ENCODE results near the gene KMO.

Gene KMO

DNA sequence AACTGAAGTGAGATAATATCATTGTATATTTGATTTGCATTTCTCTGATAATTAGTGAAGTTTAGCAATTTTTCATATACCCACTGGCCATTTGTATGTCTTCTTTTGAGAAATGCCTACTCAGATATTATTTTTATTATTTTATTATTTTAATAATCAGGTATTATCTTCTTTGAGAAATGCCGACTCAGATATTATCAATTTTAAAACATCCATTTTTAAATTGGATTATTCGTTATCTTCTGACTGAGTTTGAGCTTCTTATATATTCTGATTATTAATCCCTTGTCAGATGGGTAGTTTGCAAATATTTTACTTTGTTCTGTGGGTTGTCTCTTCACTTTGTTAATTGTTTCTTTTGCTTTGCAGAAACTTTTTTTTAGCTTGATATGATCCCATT, 37.7 kb downstream of the KMO start:
- Histone ChIP-seq H3K4me1 (ENCODE audit: control insufficient read depth, insufficient read depth, low read length) (no peaks in the 10 kb centered on the region), H3K4me3 (ENCODE audit: low read length) (no peak overlapping the region), H3K27me3 (replicated peaks; ENCODE audit: control insufficient read depth, insufficient read depth, low read length) (no peaks in the 10 kb centered on the region), H3K36me3 (ENCODE audit: control insufficient read depth, insufficient read depth, low read length, severe bottlenecking) (no peaks in the 10 kb centered on the region), H3K9ac (ENCODE audit: low read length) (no peak overlapping the region), H3K9me3 (ENCODE audit: control insufficient read depth, low read length) (no peaks in the 10 kb centered on the region)
- DNase-seq (ENCODE audit: low read depth): no peak

DNA sequence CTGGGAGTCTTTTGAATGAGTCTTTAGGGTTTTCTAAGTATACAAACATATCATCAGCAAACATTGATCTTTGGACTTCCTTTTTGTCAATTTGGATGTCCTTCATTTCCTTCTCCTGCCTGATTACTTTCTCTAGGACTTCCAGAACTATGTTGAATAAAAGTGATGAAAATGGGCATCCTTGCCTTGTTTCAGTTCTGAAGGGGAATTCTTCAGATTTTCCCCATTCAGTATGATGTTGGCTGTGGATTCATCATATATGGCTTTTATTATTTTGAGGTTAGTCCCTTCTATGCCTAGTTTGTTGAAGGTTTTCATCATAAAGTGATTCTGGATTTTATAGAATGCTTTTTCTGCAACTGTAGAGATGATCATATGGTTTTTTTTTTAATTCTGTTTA, 42.0 kb downstream of the KMO start:
- Histone ChIP-seq H3K36me3 (ENCODE audit: control insufficient read depth, insufficient read depth, low read length, severe bottlenecking) (no peaks in the 10 kb centered on the region), H3K9ac (ENCODE audit: low read length) (no peak overlapping the region), H3K9me3 (ENCODE audit: control insufficient read depth, low read length) (peaks cover 14% of the 10 kb centered on the region), H3K27me3 (replicated peaks; ENCODE audit: control insufficient read depth, insufficient read depth, low read length) (no peaks in the 10 kb centered on the region), H3K4me3 (ENCODE audit: low read length) (no peak overlapping the region), H3K4me1 (ENCODE audit: control insufficient read depth, insufficient read depth, low read length) (no peaks in the 10 kb centered on the region)
- no peak for DNase-seq (ENCODE audit: low read depth)

DNA sequence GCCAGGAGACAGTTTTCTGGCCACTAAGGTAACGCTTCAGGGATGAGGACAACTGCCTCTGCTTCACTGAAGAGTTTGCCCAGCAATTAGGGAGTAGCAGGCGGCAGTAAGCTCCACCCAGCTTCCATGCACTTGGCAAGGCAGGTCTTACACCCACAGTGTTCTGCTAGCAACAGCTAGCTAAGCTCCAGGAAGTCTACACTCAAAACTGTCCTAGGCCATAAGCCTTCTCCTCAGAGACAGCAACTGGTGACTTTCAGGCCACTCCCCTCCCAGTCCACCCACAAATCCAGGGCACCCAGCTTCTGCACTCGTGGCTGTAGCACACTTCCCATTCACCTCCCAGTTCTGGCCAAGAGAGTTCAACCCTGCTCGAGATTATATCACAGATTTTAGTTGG, 47.3 kb downstream of the KMO start:
- Histone ChIP-seq H3K4me1 (ENCODE audit: control insufficient read depth, insufficient read depth, low read length) (no peaks in the 10 kb centered on the region), H3K27me3 (replicated peaks; ENCODE audit: control insufficient read depth, insufficient read depth, low read length) (no peaks in the 10 kb centered on the region), H3K36me3 (ENCODE audit: control insufficient read depth, insufficient read depth, low read length, severe bottlenecking) (no peaks in the 10 kb centered on the region), H3K9me3 (ENCODE audit: control insufficient read depth, low read length) (peaks cover 14% of the 10 kb centered on the region), H3K4me3 (ENCODE audit: low read length) (no peak overlapping the region), H3K9ac (ENCODE audit: low read length) (no peak overlapping the region)
- DNase-seq (ENCODE audit: low read depth): no peak

DNA sequence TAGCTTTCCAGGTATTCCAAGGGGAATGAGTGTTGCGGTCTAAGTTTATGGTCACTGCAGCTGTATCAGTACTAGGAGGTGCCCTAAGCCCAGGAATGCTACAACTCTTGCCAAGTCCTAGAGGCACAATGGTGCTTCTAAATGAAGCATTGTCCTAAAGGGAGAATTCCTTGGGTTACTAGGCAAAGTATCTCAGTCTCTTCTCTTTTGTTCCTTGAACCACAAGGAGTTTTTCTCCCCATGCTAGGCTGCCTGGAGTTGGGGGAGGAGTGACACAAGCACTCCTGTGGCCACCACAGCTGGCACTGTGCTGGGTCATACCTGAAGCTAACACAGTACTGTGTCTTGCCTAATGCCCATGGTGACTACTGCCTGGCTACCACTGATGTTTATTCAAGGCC, 50.7 kb downstream of the KMO start:
- no peaks in the 10 kb centered on the region for H3K36me3 ChIP-seq (ENCODE audit: control insufficient read depth, insufficient read depth, low read length, severe bottlenecking)
- H3K9me3 ChIP-seq (ENCODE audit: control insufficient read depth, low read length): no peaks in the 10 kb centered on the region
- no peak overlapping the region for H3K4me3 ChIP-seq (ENCODE audit: low read length)
- H3K9ac ChIP-seq (ENCODE audit: low read length): no peak overlapping the region
- H3K27me3 ChIP-seq (replicated peaks; ENCODE audit: control insufficient read depth, insufficient read depth, low read length): no peaks in the 10 kb centered on the region
- DNase-seq (ENCODE audit: low read depth): no peak
- no peaks in the 10 kb centered on the region for H3K4me1 ChIP-seq (ENCODE audit: control insufficient read depth, insufficient read depth, low read length)

DNA sequence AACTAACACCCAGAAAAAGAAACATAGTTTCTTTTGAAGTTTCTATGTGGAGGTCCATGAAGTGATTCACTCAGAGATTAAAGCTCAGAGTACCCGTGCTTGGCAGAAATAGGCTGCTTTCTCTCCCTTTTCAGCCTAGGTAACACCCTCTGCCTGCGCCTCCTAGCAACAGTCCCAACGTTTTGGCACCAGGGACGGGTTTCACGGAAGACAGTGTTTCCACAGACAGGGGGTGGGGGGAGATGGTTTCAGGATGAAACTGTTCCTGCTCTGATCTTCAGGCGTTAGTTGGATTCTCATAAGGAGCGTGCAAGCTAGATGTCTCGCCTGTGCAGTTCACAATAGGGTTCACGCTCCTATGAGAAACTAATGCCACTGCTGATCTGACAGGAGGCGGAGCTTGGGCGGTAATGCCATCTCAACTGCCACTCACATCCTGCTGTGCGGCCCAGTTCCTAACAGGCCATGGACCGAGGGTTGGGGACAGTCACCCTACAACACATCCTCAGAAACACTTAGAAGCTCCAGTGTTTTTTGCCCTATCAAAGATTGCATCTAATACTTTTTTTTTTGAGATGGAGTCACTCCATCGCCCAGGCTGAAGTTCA, 54.8 kb downstream of the KMO start:
- Histone ChIP-seq H3K36me3 (ENCODE audit: control insufficient read depth, insufficient read depth, low read length, severe bottlenecking) (no peaks in the 10 kb centered on the region), H3K9me3 (ENCODE audit: control insufficient read depth, low read length) (no peaks in the 10 kb centered on the region), H3K4me1 (ENCODE audit: control insufficient read depth, insufficient read depth, low read length) (peaks cover 3% of the 10 kb centered on the region), H3K9ac (ENCODE audit: low read length) (no peak overlapping the region), H3K4me3 (ENCODE audit: low read length) (no peak overlapping the region), H3K27me3 (replicated peaks; ENCODE audit: control insufficient read depth, insufficient read depth, low read length) (no peaks in the 10 kb centered on the region)
- no peak for DNase-seq (ENCODE audit: low read depth)

DNA sequence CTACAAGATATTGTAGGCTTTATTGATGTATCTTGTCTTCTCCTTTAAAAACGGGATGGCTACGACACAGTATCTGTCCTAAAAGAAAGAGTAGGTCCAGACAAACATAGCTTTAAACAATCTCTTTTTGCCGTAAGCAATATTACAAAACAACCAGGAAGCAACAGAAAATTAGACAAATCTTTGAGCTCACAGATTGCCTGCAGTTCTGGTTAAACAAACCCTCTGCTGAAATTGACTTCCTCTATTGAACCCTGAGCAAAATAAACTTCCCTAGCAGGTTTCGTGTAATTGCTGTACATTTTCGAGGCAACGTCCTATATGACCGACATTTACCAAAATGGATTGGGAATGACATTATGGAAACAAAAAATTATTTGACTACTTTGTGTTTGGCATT, 57.3 kb downstream of the KMO start:
- Histone ChIP-seq H3K4me3 (ENCODE audit: low read length) (no peak overlapping the region), H3K9ac (ENCODE audit: low read length) (no peak overlapping the region), H3K4me1 (ENCODE audit: control insufficient read depth, insufficient read depth, low read length) (peaks cover 15% of the 10 kb centered on the region), H3K36me3 (ENCODE audit: control insufficient read depth, insufficient read depth, low read length, severe bottlenecking) (no peaks in the 10 kb centered on the region), H3K27me3 (replicated peaks; ENCODE audit: control insufficient read depth, insufficient read depth, low read length) (no peaks in the 10 kb centered on the region), H3K9me3 (ENCODE audit: control insufficient read depth, low read length) (no peaks in the 10 kb centered on the region)
- no peak for DNase-seq (ENCODE audit: low read depth)

DNA sequence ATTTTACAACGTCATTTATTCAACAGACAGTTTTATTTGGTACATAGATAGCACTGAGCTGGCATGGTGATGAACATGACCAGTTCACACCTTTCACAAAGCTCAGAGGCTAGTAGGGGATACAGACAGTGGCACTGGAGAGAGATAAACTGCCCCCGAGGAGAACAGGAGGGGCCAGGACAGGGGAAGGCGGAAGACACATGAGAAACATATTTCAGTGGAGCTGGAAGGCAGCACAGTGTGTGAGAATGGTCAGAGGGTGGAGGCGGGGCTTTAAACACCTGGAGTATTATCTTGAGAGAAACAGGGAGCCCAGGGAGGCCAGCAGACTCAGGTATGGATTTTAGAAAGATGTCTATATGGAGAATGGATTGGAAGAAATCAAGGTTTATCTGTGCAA, 58.5 kb downstream of the KMO start:
- H3K9ac ChIP-seq (ENCODE audit: low read length): no peak overlapping the region
- H3K36me3 ChIP-seq (ENCODE audit: control insufficient read depth, insufficient read depth, low read length, severe bottlenecking): no peaks in the 10 kb centered on the region
- no peak for DNase-seq (ENCODE audit: low read depth)
- H3K4me1 ChIP-seq (ENCODE audit: control insufficient read depth, insufficient read depth, low read length): peaks cover 15% of the 10 kb centered on the region
- H3K27me3 ChIP-seq (replicated peaks; ENCODE audit: control insufficient read depth, insufficient read depth, low read length): no peaks in the 10 kb centered on the region
- no peaks in the 10 kb centered on the region for H3K9me3 ChIP-seq (ENCODE audit: control insufficient read depth, low read length)
- H3K4me3 ChIP-seq (ENCODE audit: low read length): no peak overlapping the region

DNA sequence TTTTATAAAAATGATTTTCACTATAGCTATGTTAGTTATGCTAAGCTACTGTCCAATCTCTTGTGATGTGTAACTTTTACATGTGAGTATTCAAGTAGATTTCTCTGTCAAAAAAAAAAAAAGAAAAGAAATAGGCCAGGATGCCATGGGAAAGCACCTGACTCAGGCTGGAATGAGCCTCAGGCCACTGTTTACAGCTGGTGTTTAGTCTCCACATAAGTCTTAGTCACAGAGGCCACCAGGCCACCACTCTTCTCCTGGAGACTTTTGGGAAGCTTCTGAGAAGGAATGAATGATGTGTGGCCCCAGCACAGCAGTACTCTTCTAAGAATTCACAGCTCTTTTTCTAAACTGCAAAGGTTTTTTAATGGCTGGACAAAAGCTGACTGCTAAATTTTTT, 59.1 kb downstream of the KMO start:
- no peaks in the 10 kb centered on the region for H3K36me3 ChIP-seq (ENCODE audit: control insufficient read depth, insufficient read depth, low read length, severe bottlenecking)
- DNase-seq (ENCODE audit: low read depth): peak; percentile 71
- H3K9ac ChIP-seq (ENCODE audit: low read length): no peak overlapping the region

DNA sequence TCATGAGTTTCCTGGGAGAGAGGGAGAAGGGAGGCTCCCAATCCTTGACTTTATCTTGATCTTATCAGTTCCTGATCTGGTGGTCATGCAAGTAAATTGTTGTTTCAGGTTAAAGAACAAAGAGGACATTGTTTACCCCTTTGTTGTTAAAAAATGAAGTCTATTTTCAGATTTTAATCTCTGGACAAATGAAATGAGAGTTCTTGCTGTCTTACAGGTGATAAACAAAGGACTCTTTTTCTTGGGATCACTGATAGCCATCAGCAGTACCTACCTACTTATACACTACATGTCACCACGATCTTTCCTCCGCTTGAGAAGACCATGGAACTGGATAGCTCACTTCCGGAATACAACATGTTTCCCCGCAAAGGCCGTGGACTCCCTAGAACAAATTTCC, 59.6 kb downstream of the KMO start:
- Histone ChIP-seq H3K36me3 (ENCODE audit: control insufficient read depth, insufficient read depth, low read length, severe bottlenecking) (no peaks in the 10 kb centered on the region), H3K4me3 (ENCODE audit: low read length) (no peak overlapping the region), H3K27me3 (replicated peaks; ENCODE audit: control insufficient read depth, insufficient read depth, low read length) (no peaks in the 10 kb centered on the region), H3K4me1 (ENCODE audit: control insufficient read depth, insufficient read depth, low read length) (peaks cover 15% of the 10 kb centered on the region), H3K9me3 (ENCODE audit: control insufficient read depth, low read length) (no peaks in the 10 kb centered on the region), H3K9ac (ENCODE audit: low read length) (no peak overlapping the region)
- no peak for DNase-seq (ENCODE audit: low read depth)

More for the DNA sequence above, 59.1 kb downstream of the KMO start:
- H3K27me3 ChIP-seq (replicated peaks; ENCODE audit: control insufficient read depth, insufficient read depth, low read length): no peaks in the 10 kb centered on the region
- H3K4me3 ChIP-seq (ENCODE audit: low read length): no peak overlapping the region
- H3K9me3 ChIP-seq (ENCODE audit: control insufficient read depth, low read length): no peaks in the 10 kb centered on the region
- peaks cover 15% of the 10 kb centered on the region for H3K4me1 ChIP-seq (ENCODE audit: control insufficient read depth, insufficient read depth, low read length)

DNA sequence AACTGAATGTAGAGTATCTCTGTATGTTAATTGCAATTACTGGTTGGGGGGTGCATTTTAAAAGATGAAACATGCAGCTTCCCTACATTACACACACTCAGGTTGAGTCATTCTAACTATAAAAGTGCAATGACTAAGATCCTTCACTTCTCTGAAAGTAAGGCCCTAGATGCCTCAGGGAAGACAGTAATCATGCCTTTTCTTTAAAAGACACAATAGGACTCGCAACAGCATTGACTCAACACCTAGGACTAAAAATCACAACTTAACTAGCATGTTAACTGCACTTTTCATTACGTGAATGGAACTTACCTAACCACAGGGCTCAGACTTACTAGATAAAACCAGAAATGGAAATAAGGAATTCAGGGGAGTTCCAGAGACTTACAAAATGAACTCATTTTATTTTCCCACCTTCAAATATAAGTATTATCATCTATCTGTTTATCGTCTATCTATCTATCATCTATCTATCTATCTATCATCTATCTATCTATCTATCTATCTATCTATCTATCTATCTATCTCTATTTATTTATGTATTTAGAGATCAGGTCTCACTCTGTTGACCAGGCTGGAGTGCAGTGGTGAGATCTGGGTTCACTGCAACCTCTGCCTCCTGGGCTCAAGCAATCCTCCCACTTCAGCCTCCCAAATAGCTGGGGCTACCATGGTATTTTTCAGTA, 60.2 kb downstream of the KMO start:
- no peaks in the 10 kb centered on the region for H3K9me3 ChIP-seq (ENCODE audit: control insufficient read depth, low read length)
- H3K9ac ChIP-seq (ENCODE audit: low read length): no peak overlapping the region
- H3K4me3 ChIP-seq (ENCODE audit: low read length): no peak overlapping the region
- peaks cover 15% of the 10 kb centered on the region for H3K4me1 ChIP-seq (ENCODE audit: control insufficient read depth, insufficient read depth, low read length)
- H3K27me3 ChIP-seq (replicated peaks; ENCODE audit: control insufficient read depth, insufficient read depth, low read length): no peaks in the 10 kb centered on the region
- DNase-seq (ENCODE audit: low read depth): peak; percentile 46
- no peaks in the 10 kb centered on the region for H3K36me3 ChIP-seq (ENCODE audit: control insufficient read depth, insufficient read depth, low read length, severe bottlenecking)

DNA sequence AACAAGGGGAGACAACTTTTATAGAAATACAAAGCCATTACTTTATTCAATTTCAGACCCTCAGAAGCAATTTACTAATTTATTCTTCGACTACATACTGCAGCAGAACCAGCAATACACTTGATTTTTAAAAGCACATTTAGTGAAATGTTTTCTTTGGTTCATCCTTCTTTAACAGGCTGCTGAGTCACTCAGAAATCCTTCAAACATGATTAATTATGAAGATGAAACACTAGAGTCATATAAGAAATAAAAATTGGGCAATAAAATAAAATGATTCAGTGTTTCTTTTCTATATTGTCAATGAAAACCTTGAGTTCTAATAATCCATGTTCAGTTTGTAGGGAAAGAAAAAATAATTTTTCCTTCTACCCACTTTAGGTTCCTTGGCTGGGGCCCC, 61.0 kb downstream of the KMO start:
- Histone ChIP-seq H3K27me3 (replicated peaks; ENCODE audit: control insufficient read depth, insufficient read depth, low read length) (no peaks in the 10 kb centered on the region), H3K4me3 (ENCODE audit: low read length) (no peak overlapping the region), H3K9ac (ENCODE audit: low read length) (no peak overlapping the region), H3K9me3 (ENCODE audit: control insufficient read depth, low read length) (no peaks in the 10 kb centered on the region), H3K36me3 (ENCODE audit: control insufficient read depth, insufficient read depth, low read length, severe bottlenecking) (no peaks in the 10 kb centered on the region), H3K4me1 (ENCODE audit: control insufficient read depth, insufficient read depth, low read length) (peaks cover 15% of the 10 kb centered on the region)
- DNase-seq (ENCODE audit: low read depth): peak; percentile 42

DNA sequence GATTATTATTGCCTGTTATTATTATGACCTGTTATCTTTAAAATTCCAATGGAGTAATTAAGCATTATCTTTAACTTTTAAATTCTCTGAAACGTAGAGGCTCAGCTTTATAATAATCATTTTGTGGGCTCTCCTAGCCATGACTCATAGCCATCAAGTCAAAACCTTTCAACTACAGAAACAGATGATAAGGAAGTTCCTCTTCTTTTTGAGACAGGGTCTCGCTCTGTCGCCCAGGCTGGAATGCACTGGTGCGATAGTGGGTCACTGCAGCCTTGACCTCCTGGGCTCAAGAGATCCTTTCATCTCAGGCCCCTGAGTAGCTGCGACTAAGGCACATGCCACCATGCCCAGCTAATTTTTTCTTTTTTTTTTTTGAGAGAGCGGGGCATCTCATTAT, 64.5 kb downstream of the KMO start:
- DNase-seq (ENCODE audit: low read depth): no peak
- H3K4me3 ChIP-seq (ENCODE audit: low read length): no peak overlapping the region
- no peak overlapping the region for H3K9ac ChIP-seq (ENCODE audit: low read length)
- no peaks in the 10 kb centered on the region for H3K9me3 ChIP-seq (ENCODE audit: control insufficient read depth, low read length)
- no peaks in the 10 kb centered on the region for H3K36me3 ChIP-seq (ENCODE audit: control insufficient read depth, insufficient read depth, low read length, severe bottlenecking)
- no peaks in the 10 kb centered on the region for H3K27me3 ChIP-seq (replicated peaks; ENCODE audit: control insufficient read depth, insufficient read depth, low read length)
- H3K4me1 ChIP-seq (ENCODE audit: control insufficient read depth, insufficient read depth, low read length): peaks cover 23% of the 10 kb centered on the region
